Endothelial cell of umbilical vein (primary cell): ENCODE data around the gene CDKN2B-AS1. TPM values are rescaled to one million over a fixed set of nuclear protein-coding genes. Genes with fewer than 3 reads are reported as not detected.

Experiments used
- BruUV-seq: library from RNA; stranded (reverse); fragments of 400-500 nt; replicated peaks from 2 replicates; lab custom pipeline; 2021; lab: Mats Ljungman, UMichigan
- CTCF ChIA-PET: fragments of 300-600, 350-600 bp; sonication (Branson Sonifier 250); formaldehyde crosslinking; loops from one replicate; lab custom pipeline; 2021; ENCODE audit warnings: antibody characterized with exemption, inconsistent platforms; lab: Charles Lee
- POLR2A ChIA-PET: fragments of 300-600, 350-600 bp; sonication (Branson Sonifier 250); formaldehyde crosslinking; loops from one replicate; lab custom pipeline; 2021; ENCODE audit warnings: antibody characterized with exemption, inconsistent platforms; lab: Charles Lee
- DNase-seq: peaks from one replicate; pipeline ENCODE4 v3.0.0-alpha.2; 2011; ENCODE audit warnings: low read depth, low spot score
- FAIRE-seq: peaks from 2 replicates; lab custom pipeline; 2011; peaks lifted over from hg19 to GRCh38; lab: Jason Lieb, UNC
- H2AFZ ChIP-seq: 2 replicates; pipeline ENCODE4 v1.6.0; 2012; ENCODE audit warnings: low read depth, low read length, control low read depth, inconsistent platforms
- H3K27ac ChIP-seq: 2 replicates; pipeline ENCODE4 v1.5.1; 2011; ENCODE audit warnings: low read depth, mild to moderate bottlenecking, control low read depth, low read length, moderate library complexity; ENCODE audit not compliant: insufficient read depth
- H3K27me3 ChIP-seq, 2 experiments: 2 replicates each; pipeline versions ENCODE4 v1.6.0 to v1.6.1; 2011; ENCODE audit warnings: low read length in 2 of 2, mixed read lengths in 1 of 2; ENCODE audit not compliant: control insufficient read depth in 2 of 2, insufficient read depth in 2 of 2
- H3K36me3 ChIP-seq, 2 experiments: 2 replicates in 1 of 2; 3 replicates in 1 of 2; pipeline ENCODE4 v1.5.1; 2011; ENCODE audit warnings: low read length in 2 of 2, mild to moderate bottlenecking in 1 of 2, moderate library complexity in 1 of 2; ENCODE audit not compliant: control insufficient read depth in 2 of 2, insufficient read depth in 2 of 2; ENCODE audit errors: extremely low read depth in 1 of 2
- H3K4me1 ChIP-seq: 3 replicates; pipeline ENCODE4 v1.5.1; 2011; ENCODE audit warnings: mild to moderate bottlenecking, low read length; ENCODE audit not compliant: control insufficient read depth, insufficient read depth; ENCODE audit errors: extremely low read depth
- H3K4me2 ChIP-seq: 2 replicates; pipeline ENCODE4 v1.6.1; 2011; ENCODE audit warnings: low read length, control low read depth, mixed read lengths; ENCODE audit not compliant: insufficient read depth
- H3K4me3 ChIP-seq, 3 experiments: fragments of 200-600 bp in 1 of 3; sonication (generic), shearing (Covaris generic) in 1 of 3; replicated peaks in 1 of 3; 2 replicates each; pipeline ENCODE4 v1.5.1; 2011 to 2016; ENCODE audit warnings: control low read depth in 3 of 3, low read length in 3 of 3, mild to moderate bottlenecking in 2 of 3, inconsistent platforms in 1 of 3, low read depth in 1 of 3, moderate library complexity in 1 of 3; ENCODE audit not compliant: insufficient read depth in 1 of 3
- H3K79me2 ChIP-seq: 2 replicates; pipeline ENCODE4 v1.6.0; 2012; ENCODE audit warnings: low read length, inconsistent platforms; ENCODE audit not compliant: control insufficient read depth, insufficient read depth
- H3K9ac ChIP-seq: replicated peaks from 2 replicates; pipeline ENCODE3; 2011; ENCODE audit warnings: low read length, control low read depth; ENCODE audit not compliant: insufficient read depth; ENCODE audit errors: extremely low read depth
- H3K9me1 ChIP-seq: replicated peaks from 3 replicates; pipeline ENCODE4 v1.6.0; 2011; ENCODE audit warnings: mild to moderate bottlenecking, low read length; ENCODE audit not compliant: control insufficient read depth, insufficient read depth; ENCODE audit errors: extremely low read depth
- H3K9me3 ChIP-seq: replicated peaks from 2 replicates; pipeline ENCODE4 v1.5.1; 2012; ENCODE audit warnings: low read length, inconsistent platforms; ENCODE audit not compliant: control insufficient read depth, insufficient read depth
- H4K20me1 ChIP-seq: replicated peaks from 2 replicates; pipeline ENCODE3; 2011; ENCODE audit warnings: mild to moderate bottlenecking, low read length; ENCODE audit not compliant: control insufficient read depth, insufficient read depth; ENCODE audit errors: extremely low read depth
- EZH2 ChIP-seq: IDR thresholded peaks from 2 replicates; pipeline ENCODE4 v1.6.1; 2012; ENCODE audit warnings: borderline replicate concordance, low read depth, mild to moderate bottlenecking, moderate library complexity, low read length, inconsistent platforms; ENCODE audit not compliant: severe bottlenecking
- FOS ChIP-seq: IDR thresholded peaks from 2 replicates; pipeline ENCODE4 v1.6.1; 2011; ENCODE audit warnings: mild to moderate bottlenecking, low read length, moderate library complexity, borderline replicate concordance; ENCODE audit not compliant: insufficient read depth
- GATA2 ChIP-seq: IDR thresholded peaks from 2 replicates; pipeline ENCODE4 v1.7.0; 2011; ENCODE audit warnings: low read depth, mild to moderate bottlenecking, moderate library complexity, mixed read lengths, low read length; ENCODE audit not compliant: insufficient read length, insufficient read depth
- JUN ChIP-seq: IDR thresholded peaks from 2 replicates; pipeline ENCODE4 v1.6.1; 2011; ENCODE audit warnings: borderline replicate concordance, low read depth; ENCODE audit not compliant: insufficient read length, insufficient read depth
- MYC ChIP-seq: IDR thresholded peaks from one replicate; pipeline ENCODE4 v1.6.1; 2011; ENCODE audit warnings: mild to moderate bottlenecking, low read depth, low read length
- POLR2A ChIP-seq: IDR thresholded peaks from 2 replicates; pipeline ENCODE4 v1.6.1; 2012; ENCODE audit warnings: low read depth, mild to moderate bottlenecking, control low read depth, low read length
- POLR2AphosphoS5 ChIP-seq: IDR thresholded peaks from 2 replicates; pipeline ENCODE4 v1.6.1; 2012; ENCODE audit warnings: low read depth, mild to moderate bottlenecking, control low read depth, low read length, moderate library complexity; ENCODE audit not compliant: insufficient read depth
- dilution Hi-C: fragments of 300-500 bp; cut with MboI; formaldehyde crosslinking; loops from one replicate; pipeline ENCODE4 v1.15.0; 2019; ENCODE audit warnings: low sequenced_read_pairs; ENCODE audit not compliant: extremely low pct_ligation_motif_present
- intact Hi-C: fragments of 100-400 bp; cut with micrococcal nuclease; formaldehyde crosslinking; loops from one replicate; pipeline ENCODE4 v1.10.0; 2022
- polyA plus RNA-seq, 4 experiments: library from polyadenylated mRNA; depleted of rRNA in 3 of 4; stranded (reverse) in 3 of 4; unstranded in 1 of 4; fragments of >200 nt; gene quantifications; 2 replicates each; pipeline versions ENCODE4 v1.2.1 to v1.2.3, GENCODE V29; 2011 to 2012; ENCODE audit warnings: missing spikeins in 1 of 4
- total RNA-seq: library from RNA; stranded (reverse); gene quantifications from 2 replicates; pipeline ENCODE4 v1.2.3, GENCODE V29; 2021
- TF ChIP-seq, protein P1 (sequence below), 2 donors: IDR thresholded peaks; 1 replicate in 1 of 2; 2 replicates in 1 of 2; pipeline ENCODE4 v1.5.1; 2011; ENCODE audit warnings: low read length in 2 of 2, mild to moderate bottlenecking in 2 of 2, moderate library complexity in 2 of 2, control low read depth in 1 of 2, inconsistent platforms in 1 of 2, low read depth in 1 of 2; ENCODE audit not compliant: insufficient read depth in 1 of 2; ENCODE audit errors: extremely low read depth in 1 of 2
- TF ChIP-seq, protein P2 (sequence below): IDR thresholded peaks from 2 replicates; pipeline ENCODE4 v1.6.1; 2011; ENCODE audit not compliant: insufficient read depth, insufficient read length

The CDKN2B-AS1 gene
- total and polyA plus RNA-seq, 2 donors (not counting 3 experiments of a cell fraction or from before 2014, with no cell fraction given), result 0.44 to 1.9 TPM

DNA sequence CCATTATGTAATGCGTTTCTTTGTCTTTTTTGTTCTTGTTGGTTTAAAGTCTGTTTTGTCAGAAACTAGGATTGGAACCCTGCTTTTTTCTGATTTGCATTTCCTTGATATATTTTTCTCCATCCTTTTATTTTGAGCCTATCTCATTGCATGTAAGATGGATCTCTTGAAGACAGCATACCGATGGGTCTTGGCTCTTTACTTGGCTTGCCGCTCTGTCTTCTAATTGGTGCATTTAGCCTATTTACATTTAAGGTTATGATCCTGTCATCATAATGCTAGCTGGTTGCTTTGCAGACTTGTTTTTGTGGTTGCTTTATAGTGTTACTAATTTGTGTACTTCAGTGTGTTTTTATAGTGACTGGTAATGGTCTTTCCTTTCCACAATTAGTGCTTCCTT lies 27.8 kb downstream of the CDKN2B-AS1 start:
- TF ChIP-seq GATA2 (no peak), FOS (no peak), EZH2 (no peak), POLR2AphosphoS5 (no peak), MYC (no peak), POLR2A (no peak), JUN (no peak)
- TF ChIP-seq, protein P1, sequence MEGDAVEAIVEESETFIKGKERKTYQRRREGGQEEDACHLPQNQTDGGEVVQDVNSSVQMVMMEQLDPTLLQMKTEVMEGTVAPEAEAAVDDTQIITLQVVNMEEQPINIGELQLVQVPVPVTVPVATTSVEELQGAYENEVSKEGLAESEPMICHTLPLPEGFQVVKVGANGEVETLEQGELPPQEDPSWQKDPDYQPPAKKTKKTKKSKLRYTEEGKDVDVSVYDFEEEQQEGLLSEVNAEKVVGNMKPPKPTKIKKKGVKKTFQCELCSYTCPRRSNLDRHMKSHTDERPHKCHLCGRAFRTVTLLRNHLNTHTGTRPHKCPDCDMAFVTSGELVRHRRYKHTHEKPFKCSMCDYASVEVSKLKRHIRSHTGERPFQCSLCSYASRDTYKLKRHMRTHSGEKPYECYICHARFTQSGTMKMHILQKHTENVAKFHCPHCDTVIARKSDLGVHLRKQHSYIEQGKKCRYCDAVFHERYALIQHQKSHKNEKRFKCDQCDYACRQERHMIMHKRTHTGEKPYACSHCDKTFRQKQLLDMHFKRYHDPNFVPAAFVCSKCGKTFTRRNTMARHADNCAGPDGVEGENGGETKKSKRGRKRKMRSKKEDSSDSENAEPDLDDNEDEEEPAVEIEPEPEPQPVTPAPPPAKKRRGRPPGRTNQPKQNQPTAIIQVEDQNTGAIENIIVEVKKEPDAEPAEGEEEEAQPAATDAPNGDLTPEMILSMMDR (IDR thresholded peaks at IDR 0.05; ENCODE audit: extremely low read depth in 1 of 2, insufficient read depth in 1 of 2, low read depth in 1 of 2, low read length in 2 of 2), result no peak
- TF ChIP-seq, protein P2, sequence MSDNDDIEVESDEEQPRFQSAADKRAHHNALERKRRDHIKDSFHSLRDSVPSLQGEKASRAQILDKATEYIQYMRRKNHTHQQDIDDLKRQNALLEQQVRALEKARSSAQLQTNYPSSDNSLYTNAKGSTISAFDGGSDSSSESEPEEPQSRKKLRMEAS, result no peak
- H3K27ac ChIP-seq, result no peak overlapping the region
- intact Hi-C loops (no loop called here), dilution Hi-C loops (no loop called here)
- CTCF ChIA-PET, result interaction anchor here (1.1 to 2.5 kb wide), 2 partner anchors 14 to 224 kb away, joined by 3 to 10 read pairs; partner anchors contain the start of gene CDKN2B
- no peak overlapping the region for H3K9ac ChIP-seq
- H3K9me1 ChIP-seq, result no peaks in the 10 kb centered on the region
- no peaks in the 10 kb centered on the region for H4K20me1 ChIP-seq
- H3K79me2 ChIP-seq, result no peaks in the 10 kb centered on the region
- BruUV-seq, result no TSS peak
- H3K27me3 ChIP-seq, result peaks cover 0 to 2% of the 10 kb centered on the region in 2 experiments
- H3K36me3 ChIP-seq, result no peaks in the 10 kb centered on the region
- H3K4me1 ChIP-seq, result no peaks in the 10 kb centered on the region
- no peak overlapping the region for H2AFZ ChIP-seq
- no peaks in the 10 kb centered on the region for H3K9me3 ChIP-seq
- no peak for DNase-seq
- no peak for FAIRE-seq
- H3K4me2 ChIP-seq, result no peak overlapping the region
- POLR2A ChIA-PET, result no interaction called here
- H3K4me3 ChIP-seq, result no peak overlapping the region
